Measurements from ENCODE around the gene ECHDC1. TPM values are rescaled to one million over a fixed set of nuclear protein-coding genes. Genes with fewer than 3 reads are reported as not detected.

ECHDC1 gene
- total RNA-seq, 1 experiment from 2014 or later = 60.0 TPM

- H3K4me3 Mint-ChIP-seq = no peak overlapping the region
- no peak for TF ChIP-seq ZNF425 (CRISPR knock-in tag; conservative IDR thresholded peaks at IDR 0.05)
- TF ChIP-seq GTF2I (CRISPR knock-in tag; conservative IDR thresholded peaks at IDR 0.05) = no peak
- TF ChIP-seq SMAD4 (CRISPR knock-in tag; IDR thresholded peaks at IDR 0.05) = no peak
- no peak for TF ChIP-seq ESRRA (CRISPR knock-in tag; IDR thresholded peaks at IDR 0.05; ENCODE audit: borderline replicate concordance)
- no peak for TF ChIP-seq ZNF232 (CRISPR knock-in tag; IDR thresholded peaks at IDR 0.05)
- no peak for TF ChIP-seq RORB (CRISPR knock-in tag; IDR thresholded peaks at IDR 0.05)
- H3K27ac Mint-ChIP-seq = peak overlapping the region; percentile 15; the same call in 1 of the 2 replicates
- CTCF ChIA-PET = interaction anchor here (1.0 kb wide), 1 partner anchor 100 kb away, joined by 3 read pairs; the partner anchor contains the start of gene RNF146
- ATAC-seq (peak; percentile 79), DNase-seq (ENCODE audit: low spot score) (no peak)
- POLR2A ChIA-PET = no interaction called here
- H3K27me3 Mint-ChIP-seq (ENCODE audit: low read depth) = no peaks in the 10 kb centered on the region
- H3K9me3 Mint-ChIP-seq = peaks cover 13% of the 10 kb centered on the region
- H3K36me3 Mint-ChIP-seq = 0 out of 2 replicates have a peak, but pooled peaks cover 3% of the 10 kb centered on the region
- H3K4me1 Mint-ChIP-seq = peaks cover 4% of the 10 kb centered on the region; the same call in 1 of the 2 replicates
Observed at GRCh38 chr6:127366282-127367022, 23.0 kb upstream of the ECHDC1 start.

GRCh38 chr6:127365874-127366273 lies 22.5 kb upstream of the ECHDC1 start:
- no peaks in the 10 kb centered on the region for H3K27me3 Mint-ChIP-seq (ENCODE audit: low read depth)
- POLR2A ChIA-PET = no interaction called here
- H3K9me3 Mint-ChIP-seq = peaks cover 11% of the 10 kb centered on the region
- peaks cover 4% of the 10 kb centered on the region; the same call in 1 of the 2 replicates for H3K4me1 Mint-ChIP-seq
- TF ChIP-seq FOXK1 (CRISPR knock-in tag; IDR thresholded peaks at IDR 0.05) (no peak), E2F4 (CRISPR knock-in tag; IDR thresholded peaks at IDR 0.05; ENCODE audit: borderline replicate concordance, low read depth) (no peak), GABPB1 (CRISPR knock-in tag; IDR thresholded peaks at IDR 0.05) (no peak), NR3C1 (CRISPR knock-in tag; conservative IDR thresholded peaks at IDR 0.05; ENCODE audit: low read depth) (no peak), SP1 (CRISPR knock-in tag; conservative IDR thresholded peaks at IDR 0.05) (no peak), NR2C2 (CRISPR knock-in tag; IDR thresholded peaks at IDR 0.05) (no peak), ZNF396 (CRISPR knock-in tag; IDR thresholded peaks at IDR 0.05; ENCODE audit: borderline replicate concordance) (no peak), GTF2I (CRISPR knock-in tag; conservative IDR thresholded peaks at IDR 0.05) (no peak), USF1 (CRISPR knock-in tag; IDR thresholded peaks at IDR 0.05) (no peak)
- 0 out of 2 replicates have a peak, but pooled peaks cover 3% of the 10 kb centered on the region for H3K36me3 Mint-ChIP-seq
- CTCF ChIA-PET = interaction anchor here (1.0 kb wide), 1 partner anchor 99 kb away, joined by 3 read pairs; the partner anchor contains the start of gene RNF146
- H3K27ac Mint-ChIP-seq = no peak overlapping the region
- no peak for ATAC-seq
- DNase-seq (ENCODE audit: low spot score) = no peak
- H3K4me3 Mint-ChIP-seq = no peak overlapping the region

GRCh38 chr6:127352524-127352923 lies 9.1 kb upstream of the ECHDC1 start:
- POLR2A ChIA-PET = no interaction called here
- peaks cover 53% of the 10 kb centered on the region for H3K9me3 Mint-ChIP-seq
- no peak overlapping the region for H3K27ac Mint-ChIP-seq
- peaks cover 7% of the 10 kb centered on the region for H3K4me1 Mint-ChIP-seq
- H3K27me3 Mint-ChIP-seq (ENCODE audit: low read depth) = peaks cover 11% of the 10 kb centered on the region; the same call in 1 of the 2 replicates
- ATAC-seq (no peak), DNase-seq (ENCODE audit: low spot score) (no peak)
- CTCF ChIA-PET = interaction anchor here (0.6 kb wide), 1 partner anchor 164 kb away, joined by 3 read pairs; no protein-coding TSS in a partner anchor
- H3K36me3 Mint-ChIP-seq = peaks cover 39% of the 10 kb centered on the region
- no peak overlapping the region for H3K4me3 Mint-ChIP-seq
- TF ChIP-seq CTCF (IDR thresholded peaks at IDR 0.05) = no peak
- no peak for TF ChIP-seq TEAD1 (CRISPR knock-in tag; IDR thresholded peaks at IDR 0.05)
- no peak for TF ChIP-seq PRRX2 (CRISPR knock-in tag; IDR thresholded peaks at IDR 0.05)
- TF ChIP-seq ERG (CRISPR knock-in tag; IDR thresholded peaks at IDR 0.05) = no peak
- no peak for TF ChIP-seq ZNF416 (CRISPR knock-in tag; IDR thresholded peaks at IDR 0.05)
- no peak for TF ChIP-seq ZBTB21 (CRISPR knock-in tag; IDR thresholded peaks at IDR 0.05; ENCODE audit: borderline replicate concordance)
- no peak for TF ChIP-seq JAZF1 (CRISPR knock-in tag; IDR thresholded peaks at IDR 0.05)
- no peak for TF ChIP-seq ZMAT4 (CRISPR knock-in tag; IDR thresholded peaks at IDR 0.05)
- no peak for TF ChIP-seq ZNF671 (CRISPR knock-in tag; IDR thresholded peaks at IDR 0.05)
- no peak for TF ChIP-seq ELF4 (CRISPR knock-in tag; IDR thresholded peaks at IDR 0.05; ENCODE audit: low read depth)
